ENCODE results near the gene NIPSNAP3A.

Gene NIPSNAP3A

DNA sequence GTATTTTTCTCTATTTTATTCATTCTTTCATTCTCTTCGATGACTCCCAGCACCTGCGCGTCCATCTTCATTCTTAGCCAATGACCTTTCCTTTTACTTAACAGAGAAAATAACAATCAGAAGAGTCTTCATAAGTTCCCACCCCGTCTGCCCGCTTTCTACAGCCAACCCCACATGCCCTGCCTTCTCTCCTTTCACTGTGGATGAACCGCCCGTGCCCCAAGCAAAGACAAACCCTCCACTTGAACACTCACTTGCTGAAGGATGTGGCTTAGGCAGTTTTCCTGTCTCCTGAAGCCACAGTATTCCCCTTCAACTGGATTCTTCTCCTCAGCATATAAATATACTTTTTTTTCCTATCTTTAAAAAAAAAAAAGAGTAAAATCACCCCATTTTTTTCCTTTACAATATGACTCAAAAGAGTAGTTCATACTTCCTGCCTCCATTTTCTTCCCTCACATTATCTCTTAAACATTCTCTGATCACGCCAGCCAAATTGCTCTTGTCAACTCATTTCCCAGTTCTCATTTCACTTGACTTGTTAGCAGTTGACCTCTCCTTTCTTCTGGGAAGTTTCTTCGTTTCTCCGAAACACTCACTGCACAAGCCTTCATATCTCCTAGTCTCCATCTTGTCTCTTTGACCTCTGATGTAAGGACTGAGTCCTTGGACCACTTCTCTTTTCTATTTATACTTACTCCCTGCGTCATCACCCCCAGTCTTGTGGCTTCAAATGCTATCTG, 27.5 kb downstream of the NIPSNAP3A start:
- DNase-seq (ENCODE audit: low spot score): peak; percentile 43

DNA sequence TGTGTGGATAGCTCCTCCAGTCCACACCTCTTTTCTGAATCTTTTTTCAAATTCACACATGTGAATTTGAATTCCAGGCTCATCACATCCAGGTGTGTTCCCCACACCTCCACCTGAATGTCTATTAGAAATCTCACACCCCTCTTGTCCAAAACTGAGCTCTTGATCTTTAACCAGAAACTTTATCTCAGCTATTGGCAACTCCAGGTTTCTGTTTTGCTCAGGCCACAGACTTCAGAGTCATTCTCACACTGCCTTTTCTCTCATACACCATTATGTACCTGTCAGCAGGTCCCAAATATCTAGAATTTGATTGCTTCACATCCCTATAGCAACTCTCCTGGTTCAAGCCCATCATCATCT, 28.1 kb downstream of the NIPSNAP3A start:
- no peak for DNase-seq (ENCODE audit: low spot score)

DNA sequence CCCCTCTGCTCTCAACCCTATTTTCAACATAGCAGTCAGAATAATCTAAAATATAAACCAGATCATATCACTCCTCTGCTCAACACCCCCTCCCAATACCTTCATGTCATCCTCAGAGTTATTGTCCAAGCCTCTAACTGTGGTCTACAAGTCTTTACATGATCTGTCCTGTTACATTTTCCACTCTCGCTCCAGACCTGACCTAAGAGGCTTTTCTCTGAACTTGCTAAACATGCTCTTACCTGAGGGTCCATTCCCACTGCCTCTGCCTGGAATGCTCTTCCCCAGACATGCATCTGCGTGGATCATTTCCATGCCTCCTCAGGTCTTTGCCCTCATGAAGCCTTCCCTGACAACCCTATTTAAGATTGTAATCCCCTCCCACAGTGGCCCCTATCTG, 28.5 kb downstream of the NIPSNAP3A start:
- DNase-seq (ENCODE audit: low spot score): no peak

DNA sequence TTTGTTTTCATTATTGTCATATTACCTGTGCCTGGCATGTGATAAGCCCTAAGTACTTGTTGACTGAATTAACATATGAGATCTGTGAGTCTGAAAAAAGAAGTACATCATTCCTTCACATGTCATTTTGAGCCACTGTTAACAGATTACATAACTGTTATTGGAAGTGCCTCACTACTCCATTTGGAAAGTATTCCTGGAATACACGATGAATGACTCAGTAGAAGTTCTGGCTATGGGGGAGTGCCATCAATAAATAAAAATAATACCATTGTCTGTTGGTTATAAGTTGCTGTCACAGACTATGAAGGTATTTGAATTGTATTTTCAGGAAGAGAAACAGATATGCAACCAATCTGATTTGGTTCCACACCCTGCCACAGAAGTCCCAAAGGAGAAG, 29.3 kb downstream of the NIPSNAP3A start:
- DNase-seq (ENCODE audit: low spot score): peak; percentile 43

DNA sequence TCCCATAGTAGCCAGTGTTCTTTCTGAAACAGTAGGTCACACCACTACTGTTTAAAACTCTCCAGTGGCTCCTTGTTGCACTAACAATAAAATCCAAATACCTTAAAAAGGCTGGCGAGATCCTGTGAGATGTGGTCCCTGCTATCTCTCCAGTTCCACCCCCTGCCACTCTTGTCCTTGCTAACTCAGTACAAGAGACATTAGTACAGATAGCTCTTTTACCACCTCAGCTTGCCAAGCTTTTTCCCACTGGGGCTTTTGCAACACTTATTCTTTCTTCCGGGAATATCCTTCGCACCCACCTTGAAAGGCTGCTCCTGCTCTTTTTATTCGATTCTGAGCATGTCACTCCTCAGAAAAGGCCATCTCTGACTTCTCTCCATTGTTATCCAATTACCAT, 31.3 kb downstream of the NIPSNAP3A start:
- no peak for DNase-seq (ENCODE audit: low spot score)

DNA sequence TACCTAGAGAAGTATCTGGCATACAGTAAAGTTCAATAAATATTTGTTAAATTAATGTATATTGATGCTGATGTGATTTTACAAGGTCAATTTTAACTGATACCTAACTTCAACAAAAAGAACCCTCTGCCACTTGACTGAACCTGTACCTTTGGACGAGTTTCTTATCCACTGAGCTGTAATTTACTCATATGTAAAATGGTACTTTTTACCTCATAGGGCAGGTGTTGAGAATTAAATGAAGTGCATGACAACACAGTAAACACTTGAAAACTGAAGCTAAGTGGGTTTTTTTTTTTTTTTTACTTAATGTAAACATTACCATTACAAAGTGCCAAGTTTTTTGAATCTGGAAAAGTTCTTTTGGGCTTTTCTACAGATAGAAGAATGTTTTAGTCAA, 31.9 kb downstream of the NIPSNAP3A start:
- no peak for DNase-seq (ENCODE audit: low spot score)

DNA sequence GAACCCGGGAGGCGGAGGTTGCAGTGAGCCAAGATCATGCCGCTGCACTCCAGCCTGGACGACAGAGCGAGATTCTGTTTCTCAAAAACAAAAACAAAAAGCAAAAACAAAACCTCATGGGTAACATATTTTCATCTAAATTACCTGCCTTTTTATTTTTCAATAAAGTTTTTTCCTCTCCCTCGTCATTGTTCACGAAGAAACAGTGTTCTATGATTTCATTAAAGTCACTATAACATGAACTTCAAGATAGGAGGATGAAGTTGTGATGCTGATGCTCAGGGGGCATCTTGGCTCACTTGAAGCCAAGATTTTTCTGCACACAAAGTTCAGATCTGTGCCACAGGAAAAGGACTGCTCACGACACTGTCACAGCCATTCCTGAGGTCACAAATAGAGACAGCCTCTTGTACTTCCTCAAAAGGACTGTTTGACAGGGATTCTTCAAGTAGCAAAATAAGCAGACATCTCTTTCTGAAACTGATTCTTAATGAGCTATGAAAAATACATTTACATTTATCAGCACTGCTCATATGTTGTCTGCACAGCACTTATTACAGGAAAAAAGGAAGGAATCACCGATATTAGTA, 32.6 kb downstream of the NIPSNAP3A start:
- DNase-seq (ENCODE audit: low spot score): no peak

DNA sequence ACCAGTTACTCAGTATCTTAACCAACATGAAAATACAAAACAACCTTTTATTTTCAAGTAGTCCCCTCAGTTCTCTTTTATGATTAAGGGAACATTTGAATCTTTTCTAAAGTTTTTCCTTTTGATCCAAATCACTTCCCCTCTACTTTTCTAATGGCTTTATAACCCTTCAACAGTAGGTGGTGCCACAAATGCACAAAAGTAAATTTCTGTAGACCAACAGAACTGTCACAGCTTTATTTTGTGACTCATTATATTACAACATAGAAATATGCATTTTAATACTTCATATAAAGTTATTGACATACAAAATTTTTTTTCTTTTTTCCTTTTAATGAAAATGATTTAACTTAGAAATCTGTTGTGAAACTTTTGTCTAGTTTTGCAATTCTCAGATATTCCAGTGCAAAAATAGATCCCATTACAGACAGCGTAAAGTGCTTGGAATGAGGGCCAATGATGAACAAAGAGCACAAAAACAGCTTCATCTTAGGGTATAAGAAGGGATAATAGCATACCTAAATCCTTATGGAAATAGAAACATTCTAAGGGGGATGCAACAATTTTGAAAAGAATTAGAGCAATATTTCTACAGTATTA, 33.4 kb downstream of the NIPSNAP3A start:
- DNase-seq (ENCODE audit: low spot score): no peak

DNA sequence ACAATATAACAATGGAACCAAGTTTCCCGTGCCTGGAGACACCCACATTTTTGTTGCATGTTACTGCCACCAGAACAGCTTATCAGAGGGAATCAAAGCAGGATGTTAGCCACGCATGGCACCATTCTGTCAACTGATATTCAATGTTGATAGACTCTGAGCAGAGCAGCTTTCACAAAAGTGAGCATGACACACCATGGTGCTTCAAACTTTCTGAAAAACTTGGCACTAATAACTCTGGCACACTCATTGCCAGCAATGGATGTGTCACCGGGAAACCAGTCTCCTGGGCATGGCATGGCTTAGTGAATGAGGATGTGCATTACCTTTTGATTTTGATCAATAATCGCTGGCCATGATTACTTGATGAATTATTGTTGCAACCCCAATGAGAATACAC, 36.1 kb downstream of the NIPSNAP3A start:
- no peak for DNase-seq (ENCODE audit: low spot score)

DNA sequence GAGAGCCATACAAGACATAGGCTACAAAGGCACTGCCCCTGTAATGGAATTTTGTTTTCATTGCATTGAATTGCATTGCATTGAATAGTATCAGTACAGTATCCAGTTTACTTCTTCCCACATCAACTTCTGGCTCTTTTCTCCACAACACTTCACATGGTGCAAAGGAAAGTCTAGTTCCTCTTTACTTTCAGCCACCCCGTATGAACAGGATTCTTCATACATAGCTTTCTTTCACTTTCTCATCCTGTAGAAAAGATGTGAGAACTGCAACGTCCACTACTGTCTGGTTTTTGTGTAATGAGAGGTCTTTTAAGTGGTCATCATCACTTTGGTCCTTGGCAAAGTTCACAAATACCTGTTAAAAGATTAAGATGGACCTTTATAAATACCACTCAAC, 36.6 kb downstream of the NIPSNAP3A start:
- no peak for DNase-seq (ENCODE audit: low spot score)

DNA sequence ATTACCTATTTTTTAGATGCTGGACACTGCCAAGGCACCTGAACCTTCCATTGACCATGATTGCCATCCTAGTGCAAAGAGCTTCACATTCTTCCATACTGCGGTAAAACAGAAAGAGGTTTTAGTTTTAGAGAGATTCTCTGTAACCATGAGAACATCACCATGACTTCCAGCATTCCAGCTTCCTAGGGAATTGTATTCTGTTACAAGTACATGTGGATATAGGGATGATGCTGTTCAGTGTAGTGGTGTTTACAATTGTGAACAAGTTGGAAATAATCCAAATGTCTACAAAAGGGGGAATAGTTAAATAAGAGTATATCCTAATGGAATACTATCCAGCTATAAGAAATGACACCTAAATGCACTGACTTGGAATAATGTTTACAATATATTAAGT, 38.8 kb downstream of the NIPSNAP3A start:
- DNase-seq (ENCODE audit: low spot score): no peak

DNA sequence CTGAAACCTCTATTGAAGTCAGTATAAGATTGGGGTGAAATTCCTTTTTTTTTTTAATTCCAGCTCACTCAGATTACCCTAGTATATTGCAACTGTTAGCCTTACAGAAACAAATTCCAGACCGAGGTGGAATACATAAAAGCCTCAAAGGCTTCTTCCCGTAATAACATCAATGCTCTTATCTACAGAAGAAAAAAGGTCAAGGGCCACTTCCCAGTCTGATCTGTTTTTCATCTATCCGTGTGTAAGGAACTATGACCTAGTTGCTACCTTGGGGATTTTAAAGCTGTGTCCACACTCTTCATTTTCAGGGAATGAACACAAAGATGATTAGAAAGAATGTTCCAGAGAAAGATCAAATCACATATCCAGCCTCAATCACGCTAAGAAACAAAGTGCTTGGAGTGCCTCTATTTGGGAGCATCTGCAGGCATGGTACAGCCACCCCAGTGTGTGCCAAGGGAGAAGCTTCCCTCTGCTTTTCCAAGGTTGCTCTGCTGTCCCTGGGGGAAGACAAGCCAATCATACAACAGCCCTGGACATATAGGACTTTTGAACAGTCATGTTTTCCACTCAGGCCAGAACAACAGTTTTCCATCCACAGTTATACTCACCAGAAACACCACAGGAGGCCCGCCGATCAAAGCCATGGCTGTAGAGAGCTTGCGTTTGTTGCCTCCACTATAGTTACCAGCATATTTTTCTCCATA, 40.0 kb downstream of the NIPSNAP3A start:
- no peak for DNase-seq (ENCODE audit: low spot score)

DNA sequence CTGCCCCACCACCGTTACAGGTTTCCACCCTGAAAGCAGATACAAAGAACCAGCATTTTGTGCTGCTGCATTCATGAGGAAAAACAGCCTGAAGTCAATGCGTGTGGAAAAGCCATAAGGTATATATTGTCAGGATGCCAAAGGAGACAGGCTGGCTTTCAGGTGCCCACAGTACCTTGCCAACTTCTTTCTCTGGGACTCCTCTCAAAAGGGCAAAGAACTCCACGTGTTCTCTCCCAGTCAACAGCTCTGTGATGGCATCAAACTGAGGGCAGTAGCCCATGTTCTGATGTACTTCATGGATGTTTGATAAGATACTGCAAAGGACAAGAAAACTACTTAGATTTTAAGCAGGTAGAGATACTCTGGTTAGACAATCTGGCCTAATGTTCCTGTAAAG, 40.8 kb downstream of the NIPSNAP3A start:
- no peak for DNase-seq (ENCODE audit: low spot score)

DNA sequence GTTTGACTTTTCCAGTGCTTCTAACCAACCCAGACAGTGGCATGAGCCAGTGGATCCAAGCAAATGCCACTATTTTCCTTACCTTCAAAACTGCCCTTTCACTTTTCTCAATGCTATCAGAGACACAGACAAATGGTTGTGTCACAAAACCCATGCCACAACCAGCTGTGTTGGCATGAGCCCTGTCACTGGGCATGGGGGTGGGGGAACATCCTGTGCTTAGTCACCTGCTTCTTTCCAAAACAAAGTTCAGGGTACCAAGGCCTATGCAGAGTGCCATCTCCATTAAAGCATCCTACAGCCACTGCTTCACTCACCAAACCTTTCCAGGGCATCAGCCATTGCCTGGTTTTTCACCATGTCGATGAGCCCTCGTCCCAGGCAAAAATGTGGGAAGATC, 46.6 kb downstream of the NIPSNAP3A start:
- DNase-seq (ENCODE audit: low spot score): no peak

DNA sequence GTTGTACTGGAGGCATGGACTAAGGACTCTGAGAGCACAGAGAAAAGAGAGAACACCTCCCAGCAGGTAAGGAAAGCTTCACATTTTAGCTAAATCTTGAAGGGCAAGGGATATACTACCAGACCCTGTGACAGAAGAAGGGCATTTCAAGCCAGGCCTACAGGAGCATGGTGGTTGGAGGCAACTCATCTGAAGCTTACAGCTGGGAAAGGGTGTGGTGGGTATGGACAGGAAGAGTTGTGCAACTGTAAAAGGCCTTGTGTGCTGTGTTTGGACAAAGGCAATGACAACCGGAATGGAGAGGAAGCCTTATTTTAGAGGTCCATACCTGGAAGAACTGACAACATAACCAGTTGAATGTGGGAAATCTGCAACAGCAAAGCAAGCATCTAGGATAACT, 47.6 kb downstream of the NIPSNAP3A start:
- no peak for DNase-seq (ENCODE audit: low spot score)

DNA sequence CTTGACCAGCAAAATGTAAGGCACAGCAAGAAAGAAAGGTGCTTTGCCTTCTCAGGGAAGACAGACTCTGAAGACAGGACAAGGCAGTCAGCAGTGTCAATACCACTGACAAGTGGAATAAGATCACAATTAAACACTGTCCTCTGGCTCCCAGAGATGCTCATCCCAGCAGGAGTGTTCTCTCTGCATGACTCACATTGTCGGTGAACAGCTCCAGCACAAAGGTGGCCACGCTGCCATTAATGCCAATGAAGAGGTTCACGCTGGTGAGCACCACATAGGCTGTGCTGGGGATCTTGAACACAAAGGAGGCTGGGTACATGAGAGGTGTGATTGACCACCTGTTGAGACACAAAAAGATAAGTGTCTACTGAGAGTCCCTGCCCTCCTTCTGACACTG, 48.4 kb downstream of the NIPSNAP3A start:
- no peak for DNase-seq (ENCODE audit: low spot score)

DNA sequence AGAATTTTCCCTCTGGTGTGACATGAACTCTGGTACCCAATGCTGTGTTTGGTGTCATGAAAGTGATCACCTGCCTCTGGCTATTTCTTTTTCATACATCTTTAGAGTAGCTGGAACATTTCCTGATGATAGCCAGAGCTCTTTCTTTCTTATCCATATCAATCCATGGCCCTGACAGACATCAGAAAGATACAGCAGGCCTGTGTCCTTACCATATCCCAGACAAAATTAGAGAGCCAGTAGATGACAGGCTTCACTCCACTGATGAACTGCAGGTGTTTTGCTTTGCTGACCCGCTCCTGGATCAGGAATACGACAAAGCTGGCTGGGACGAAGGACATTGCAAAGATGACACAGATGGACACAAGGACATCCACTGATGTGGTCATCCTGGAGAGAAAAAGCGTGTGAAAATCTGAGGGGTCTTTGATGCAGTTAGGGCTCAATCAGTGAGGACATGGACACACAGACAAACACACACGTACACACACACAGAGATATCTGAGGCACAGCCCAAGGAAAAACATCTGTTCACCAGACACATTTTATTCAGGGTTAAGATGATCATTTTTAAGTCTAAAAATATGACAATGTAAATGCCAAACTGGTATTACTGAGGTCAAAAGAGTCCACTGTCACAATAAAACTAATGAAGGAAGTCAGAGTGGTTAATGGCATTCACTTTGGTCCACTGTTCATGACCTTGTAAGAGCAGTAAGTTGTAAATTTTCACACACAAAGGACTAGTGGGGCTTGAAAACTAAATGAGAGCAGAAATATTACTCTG, 50.9 kb downstream of the NIPSNAP3A start:
- no peak for DNase-seq (ENCODE audit: low spot score)

DNA sequence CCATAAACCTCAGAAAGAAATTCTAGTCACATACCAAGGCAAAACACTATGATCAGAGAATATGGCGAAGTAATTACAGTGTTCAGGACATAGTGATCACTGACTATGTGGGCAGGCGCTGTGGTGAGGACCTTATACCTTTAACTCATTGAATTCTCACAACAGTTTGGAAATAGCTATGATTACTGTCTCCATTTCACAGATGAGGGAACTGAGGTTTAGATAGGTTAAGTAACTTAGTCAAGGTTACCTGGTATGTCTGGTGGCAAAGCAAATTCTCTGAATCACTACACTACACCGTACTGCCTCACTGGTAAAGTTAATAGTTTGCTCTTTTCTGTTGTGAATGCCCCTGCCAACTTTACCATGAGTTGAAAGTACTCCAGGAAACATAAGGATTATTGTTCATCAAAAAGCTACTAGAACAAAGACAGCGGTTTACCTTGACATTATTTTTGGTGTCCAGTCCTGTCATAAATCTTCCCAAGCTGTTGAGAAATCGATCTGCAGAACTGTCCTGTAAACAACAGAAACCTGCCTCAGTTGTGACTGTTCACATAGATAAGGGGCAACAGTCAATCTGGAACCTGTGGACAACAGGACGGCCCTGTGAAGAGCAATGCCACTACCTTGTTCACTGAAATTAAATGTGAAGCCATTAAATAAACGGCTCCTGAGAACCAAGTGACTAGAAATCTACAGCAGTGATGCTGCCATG, 52.7 kb downstream of the NIPSNAP3A start:
- no peak for DNase-seq (ENCODE audit: low spot score)

DNA sequence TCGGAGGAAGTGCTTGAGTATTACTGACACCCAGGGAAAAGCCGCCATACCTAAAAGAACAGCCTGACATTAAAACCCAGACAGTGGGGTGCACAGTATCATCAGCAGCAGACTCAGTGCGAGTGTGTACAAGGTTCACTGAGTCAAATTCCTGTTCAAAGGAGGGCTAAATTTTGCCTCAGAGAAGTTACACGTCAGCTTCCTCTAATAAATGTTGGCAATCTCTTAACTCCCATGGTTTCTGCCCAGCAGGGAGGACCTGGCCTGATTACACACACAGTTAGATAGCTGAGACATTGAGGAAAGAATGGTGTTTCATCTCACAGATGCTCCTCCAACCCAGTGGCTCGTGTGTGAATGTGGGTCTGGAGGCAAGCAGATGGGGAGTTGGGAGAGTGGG, 54.6 kb downstream of the NIPSNAP3A start:
- DNase-seq (ENCODE audit: low spot score): no peak

DNA sequence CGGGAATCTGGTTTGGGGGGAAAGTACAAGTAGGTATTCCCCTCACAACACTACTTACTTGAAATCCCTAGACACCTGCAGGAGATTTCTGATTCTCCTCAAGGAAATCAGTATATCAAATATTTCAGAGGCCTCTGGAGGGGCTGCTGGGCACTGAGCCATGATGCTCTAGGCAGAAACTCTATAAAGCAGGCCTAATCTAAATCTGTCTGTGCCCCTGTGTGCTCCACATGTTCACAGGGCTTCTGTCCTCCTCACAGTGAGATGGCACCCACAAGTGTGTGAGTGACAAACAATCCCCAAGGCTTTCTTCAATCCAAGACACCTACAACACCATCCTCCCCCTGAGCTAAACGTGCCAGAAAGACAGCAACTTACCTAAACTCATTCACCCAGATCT, 55.4 kb downstream of the NIPSNAP3A start:
- DNase-seq (ENCODE audit: low spot score): no peak

DNA sequence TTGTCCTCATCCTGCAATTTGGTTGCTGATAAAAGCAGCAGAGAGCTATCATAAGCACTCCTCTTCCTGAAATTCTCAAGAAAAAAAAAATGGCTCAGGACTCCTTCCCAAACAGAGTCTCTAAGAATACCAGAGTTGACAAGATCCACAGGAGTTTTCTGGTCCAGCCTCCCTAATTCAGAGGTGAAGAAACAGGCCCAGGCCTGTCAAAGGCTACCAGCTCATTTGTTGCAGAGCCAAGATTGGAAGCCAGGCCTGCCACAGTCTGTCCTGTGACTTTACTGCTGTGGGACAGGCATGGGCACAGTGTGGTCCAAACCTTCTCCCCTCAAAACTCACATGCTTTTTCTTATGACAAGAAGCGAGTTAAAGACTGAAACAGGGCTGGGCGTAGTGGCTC, 58.0 kb downstream of the NIPSNAP3A start:
- no peak for DNase-seq (ENCODE audit: low spot score)
